Jurkat, Clone E6-1 (cell line): ENCODE data around the gene GULP1.

Experiments
- DNase-seq: peaks from one replicate; pipeline ENCODE4 v3.0.0-alpha.2; 2011; ENCODE audit warnings: low read depth, low spot score
- H3K4me3 ChIP-seq: 2 replicates; pipeline ENCODE4 v1.5.1; 2011; ENCODE audit warnings: mild to moderate bottlenecking, low read length, control low read depth, moderate library complexity

The GULP1 gene

DNA sequence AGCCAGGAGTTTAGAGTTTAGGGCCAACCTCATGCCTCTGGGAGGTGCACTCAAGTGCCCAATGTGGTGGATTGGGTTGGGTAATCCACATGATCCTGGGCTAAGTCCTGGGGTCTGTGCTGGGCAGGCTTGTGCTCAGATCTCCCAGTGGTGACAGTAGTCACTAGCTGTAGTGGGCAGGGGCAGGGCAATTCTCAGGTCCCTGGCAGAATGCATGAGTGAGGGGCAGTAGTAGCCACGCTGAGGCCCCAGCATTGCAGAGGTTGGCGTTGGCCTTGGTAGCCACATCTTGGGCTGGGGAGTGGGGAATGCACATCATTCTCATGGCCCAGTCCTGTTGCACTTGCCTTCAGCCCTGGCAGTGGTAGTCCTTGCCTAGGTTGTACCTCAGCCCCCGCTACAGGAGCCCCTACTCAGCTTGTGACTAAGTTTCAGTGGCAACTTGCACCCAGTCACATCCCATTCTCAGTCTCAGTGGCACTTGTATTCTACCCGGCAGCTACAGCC, 269.9 kb downstream of the GULP1 start:
- no peak for DNase-seq
- no peak overlapping the region for H3K4me3 ChIP-seq

- no peak overlapping the region for H3K4me3 ChIP-seq
- DNase-seq: no peak
Observed at GRCh38 chr2:188569431-188570165, 277.9 kb downstream of the GULP1 start.

DNA sequence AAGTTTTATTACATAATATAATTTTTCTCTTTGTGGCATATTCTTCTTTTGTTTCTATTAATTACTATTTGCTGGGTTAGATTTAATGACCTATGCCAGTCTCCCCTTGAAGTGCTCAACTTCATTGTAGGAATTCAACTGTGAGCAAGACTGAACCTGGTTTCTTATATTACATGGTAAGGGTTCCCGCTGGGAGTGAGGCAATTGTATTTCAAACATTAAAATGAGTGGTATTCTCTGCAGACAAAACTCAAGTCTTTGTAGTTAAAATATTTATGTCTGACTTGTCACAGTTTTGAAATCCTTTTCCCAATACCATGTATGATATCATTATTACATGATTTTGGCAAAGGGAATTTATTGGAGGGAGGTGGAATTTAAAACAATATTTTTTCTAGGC, 278.7 kb downstream of the GULP1 start:
- DNase-seq: no peak
- H3K4me3 ChIP-seq: no peak overlapping the region

- no peak overlapping the region for H3K4me3 ChIP-seq
- DNase-seq: no peak
Observed at GRCh38 chr2:188571543-188572303, 280.0 kb downstream of the GULP1 start.

DNA sequence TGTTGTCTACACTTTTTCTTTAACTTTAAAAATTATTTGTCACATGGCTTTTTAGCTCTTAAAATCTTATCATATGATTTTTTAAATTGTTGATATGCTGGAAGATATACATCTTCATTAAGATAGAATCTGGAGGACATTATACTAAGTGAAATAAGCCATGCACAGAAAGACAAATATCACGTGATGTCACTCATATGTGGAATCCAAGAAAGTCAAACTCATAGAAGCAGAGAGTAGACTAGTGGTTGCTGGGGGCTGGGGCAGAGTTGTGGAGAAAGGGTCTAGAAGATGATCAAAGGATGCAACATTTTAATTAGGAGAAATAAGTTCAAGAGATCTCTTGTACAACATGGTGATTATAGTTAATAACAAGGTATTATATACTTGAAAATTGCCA, 280.9 kb downstream of the GULP1 start:
- DNase-seq: no peak

GRCh38 chr2:188573453-188573852, 281.8 kb downstream of the GULP1 start:
- no peak overlapping the region for H3K4me3 ChIP-seq
- DNase-seq: no peak

More for the DNA sequence above, 280.9 kb downstream of the GULP1 start:
- no peak overlapping the region for H3K4me3 ChIP-seq

GRCh38 chr2:188576006-188576405, 284.3 kb downstream of the GULP1 start:
- H3K4me3 ChIP-seq: no peak overlapping the region
- DNase-seq: no peak

- no peak overlapping the region for H3K4me3 ChIP-seq
- no peak for DNase-seq
Observed at GRCh38 chr2:188576651-188577050, 285.0 kb downstream of the GULP1 start.

DNA sequence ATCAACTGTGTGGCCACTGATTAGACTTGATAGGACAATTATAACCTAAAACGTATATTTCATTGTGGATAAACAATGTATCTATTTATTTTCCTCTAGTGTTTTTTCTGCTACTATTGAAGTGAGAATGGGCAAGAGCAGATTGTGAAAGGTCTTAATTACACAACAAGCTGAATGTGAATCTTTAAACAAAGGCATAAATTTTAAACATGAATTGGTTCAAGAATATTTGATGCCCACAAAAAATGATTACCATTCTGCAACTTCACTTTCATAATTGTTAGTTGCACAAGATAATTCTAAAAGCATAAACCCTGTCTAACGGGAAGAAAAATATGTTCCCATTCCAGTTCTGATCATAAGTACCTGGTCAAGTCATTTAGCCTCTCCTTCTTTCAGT, 285.6 kb downstream of the GULP1 start:
- no peak for DNase-seq
- H3K4me3 ChIP-seq: no peak overlapping the region

- H3K4me3 ChIP-seq: no peak overlapping the region
- no peak for DNase-seq
Observed at GRCh38 chr2:188580738-188581137, 289.1 kb downstream of the GULP1 start.

- no peak overlapping the region for H3K4me3 ChIP-seq
Observed at GRCh38 chr2:188582211-188582610, 290.5 kb downstream of the GULP1 start.

DNA sequence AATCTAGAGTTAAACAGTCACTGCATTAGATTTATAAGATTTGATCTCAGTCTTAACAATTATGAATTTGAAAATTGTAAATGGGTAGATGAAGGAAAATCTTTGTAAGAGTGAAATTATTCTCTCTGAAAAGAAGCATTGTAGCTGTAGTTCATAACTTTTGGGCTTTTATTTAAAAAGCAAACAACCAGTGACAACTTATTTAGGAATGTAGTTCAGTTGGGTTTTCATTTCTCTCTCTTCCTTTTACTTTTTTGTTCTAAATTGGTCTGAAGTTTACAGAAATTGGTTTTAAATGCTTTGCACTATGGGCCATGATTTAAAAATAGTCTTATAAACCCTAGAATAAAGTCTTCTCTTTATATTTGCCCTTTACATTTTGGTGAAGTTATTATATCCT, 296.6 kb downstream of the GULP1 start:
- DNase-seq: no peak

More at GRCh38 chr2:188582211-188582610, 290.5 kb downstream of the GULP1 start:
- DNase-seq: no peak

GRCh38 chr2:188596054-188596453, 304.4 kb downstream of the GULP1 start:
- no peak for DNase-seq
- H3K4me3 ChIP-seq: no peak overlapping the region

More for the DNA sequence above, 296.6 kb downstream of the GULP1 start:
- no peak overlapping the region for H3K4me3 ChIP-seq

DNA sequence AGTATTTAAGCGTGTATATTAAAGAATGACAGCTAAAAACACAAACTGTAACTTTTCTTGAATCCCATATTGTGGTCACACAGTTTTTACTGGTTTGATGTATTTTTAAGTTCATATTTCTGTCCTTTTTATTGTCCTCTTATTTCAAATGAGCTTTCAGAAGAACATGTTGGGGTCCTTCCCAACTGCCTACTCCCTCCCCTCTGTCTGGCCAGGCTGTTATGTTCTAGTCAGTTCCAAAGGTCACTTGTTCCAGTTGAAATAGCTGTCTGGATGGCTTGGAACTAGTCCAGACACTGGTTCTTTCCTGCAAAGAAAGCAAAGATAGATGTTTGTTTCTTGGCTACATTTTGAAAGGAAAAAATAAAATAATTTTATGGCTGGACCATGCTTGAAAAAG, 306.9 kb downstream of the GULP1 start:
- no peak for DNase-seq

GRCh38 chr2:188599140-188599539, 307.5 kb downstream of the GULP1 start:
- H3K4me3 ChIP-seq: no peak overlapping the region
- DNase-seq: no peak

More for the DNA sequence above, 306.9 kb downstream of the GULP1 start:
- H3K4me3 ChIP-seq: no peak overlapping the region

DNA sequence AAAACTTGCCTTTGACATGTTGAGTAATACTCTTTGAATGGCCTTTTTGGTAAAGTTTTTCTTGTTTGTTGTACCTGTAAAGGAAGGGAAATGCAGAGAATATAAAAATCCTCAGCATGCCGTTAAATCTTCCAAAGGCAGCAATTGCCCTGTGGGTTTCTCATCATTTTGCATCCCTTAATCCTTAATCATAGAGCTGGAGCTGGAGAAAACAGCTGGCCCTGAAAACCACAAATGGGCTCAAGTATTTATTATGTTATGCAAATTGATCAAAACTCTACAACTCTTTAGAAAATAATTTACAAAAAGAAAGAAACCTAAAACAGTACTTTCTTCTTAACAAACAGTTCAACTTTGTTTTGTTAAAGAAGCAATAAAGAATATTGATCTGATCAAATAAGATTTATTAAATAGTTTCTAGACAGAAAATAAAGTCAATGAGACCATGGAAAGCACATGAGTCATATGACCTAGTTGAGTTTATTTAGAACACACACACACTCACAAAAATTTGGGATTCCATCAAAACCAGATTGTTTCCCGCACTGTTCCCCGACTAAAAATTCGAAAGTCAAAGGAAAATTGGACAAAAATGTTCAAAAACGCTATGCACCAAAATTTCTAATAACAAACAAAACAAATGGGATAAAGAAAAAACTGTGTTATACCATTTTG, 309.0 kb downstream of the GULP1 start:
- DNase-seq: no peak
- no peak overlapping the region for H3K4me3 ChIP-seq

GRCh38 chr2:188601391-188601790, 309.7 kb downstream of the GULP1 start:
- no peak for DNase-seq
- H3K4me3 ChIP-seq: no peak overlapping the region

DNA sequence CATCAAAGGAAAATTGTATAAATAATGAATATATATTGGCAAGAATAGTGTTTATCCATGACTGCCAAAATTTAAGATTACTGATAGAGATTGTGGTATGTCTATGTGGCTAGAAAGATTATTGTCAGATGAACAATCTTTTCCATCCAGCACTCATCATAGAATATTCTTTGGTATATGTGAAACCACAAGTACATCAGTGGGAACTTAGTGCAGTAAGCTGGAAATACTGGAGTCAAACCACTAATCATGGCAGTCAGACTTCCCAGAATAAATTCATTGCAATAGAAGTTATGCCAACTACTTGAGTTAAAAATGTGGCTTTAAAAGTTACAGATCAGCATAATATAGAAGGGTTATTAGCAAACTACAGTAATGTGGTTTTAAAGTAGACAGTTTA, 310.3 kb downstream of the GULP1 start:
- no peak for DNase-seq
- no peak overlapping the region for H3K4me3 ChIP-seq

- DNase-seq: no peak
- H3K4me3 ChIP-seq: no peak overlapping the region
Observed at GRCh38 chr2:188604579-188604978, 312.9 kb downstream of the GULP1 start.
